Astrocyte (in vitro differentiated cells and primary cell): ENCODE results near the gene RANGRF. TPM values are rescaled to one million over a fixed set of nuclear protein-coding genes. Genes with fewer than 3 reads are reported as not detected.

ENCODE experiments used
- DNase-seq: peaks from one replicate; pipeline ENCODE4 v3.0.0-alpha.2; 2010; ENCODE audit warnings: low read depth
- FAIRE-seq: peaks from 2 replicates; lab custom pipeline; 2011; peaks lifted over from hg19 to GRCh38; lab: Jason Lieb, UNC
- H2AFZ ChIP-seq: 2 replicates; pipeline ENCODE4 v1.6.0; 2012; ENCODE audit warnings: low read depth, low read length, inconsistent platforms
- H3K27ac ChIP-seq: 2 replicates; pipeline ENCODE4 v1.5.1; 2011; ENCODE audit warnings: low read depth, low read length, inconsistent platforms
- H3K27me3 ChIP-seq: 2 replicates; pipeline ENCODE4 v1.6.0; 2011; ENCODE audit warnings: low read length, inconsistent platforms; ENCODE audit not compliant: insufficient read depth
- H3K36me3 ChIP-seq: 2 replicates; pipeline ENCODE4 v1.5.1; 2011; ENCODE audit warnings: low read length, inconsistent platforms; ENCODE audit not compliant: insufficient read depth
- H3K4me1 ChIP-seq: 2 replicates; pipeline ENCODE4 v1.5.1; 2011; ENCODE audit warnings: low read length, inconsistent platforms; ENCODE audit not compliant: insufficient read depth
- H3K4me2 ChIP-seq: 2 replicates; pipeline ENCODE4 v1.6.0; 2012; ENCODE audit warnings: low read length, inconsistent platforms
- H3K4me3 ChIP-seq: 2 replicates; pipeline ENCODE4 v1.5.1; 2011; ENCODE audit warnings: low read depth, mild to moderate bottlenecking, low read length, inconsistent platforms; ENCODE audit not compliant: insufficient read depth
- H3K79me2 ChIP-seq: 2 replicates; pipeline ENCODE4 v1.6.0; 2012; ENCODE audit warnings: mild to moderate bottlenecking, low read length, inconsistent platforms; ENCODE audit not compliant: insufficient read depth
- H3K9ac ChIP-seq: 2 replicates; pipeline ENCODE4 v1.6.0; 2012; ENCODE audit warnings: mild to moderate bottlenecking, low read length, inconsistent platforms
- H3K9me3 ChIP-seq: 2 replicates; pipeline ENCODE4 v1.5.1; 2012; ENCODE audit warnings: low read depth, mild to moderate bottlenecking, low read length, inconsistent platforms; ENCODE audit not compliant: insufficient read depth
- H4K20me1 ChIP-seq: 2 replicates; pipeline ENCODE4 v1.6.0; 2012; ENCODE audit warnings: low read length, inconsistent platforms; ENCODE audit not compliant: insufficient read depth
- H3K27ac Mint-ChIP-seq: one replicate; pipeline ENCODE4 v1.8.0; 2021; ENCODE audit warnings: mild to moderate bottlenecking, mixed read lengths; ENCODE audit not compliant: unreplicated experiment
- H3K27me3 Mint-ChIP-seq: one replicate; pipeline ENCODE4 v1.8.0; 2021; ENCODE audit warnings: low read depth, mixed read lengths; ENCODE audit not compliant: unreplicated experiment
- H3K36me3 Mint-ChIP-seq: one replicate; pipeline ENCODE4 v1.8.0; 2021; ENCODE audit warnings: low read depth, mixed read lengths; ENCODE audit not compliant: unreplicated experiment
- H3K4me1 Mint-ChIP-seq: one replicate; pipeline ENCODE4 v1.8.0; 2021; ENCODE audit warnings: low read depth, mixed read lengths; ENCODE audit not compliant: unreplicated experiment
- H3K4me3 Mint-ChIP-seq: one replicate; pipeline ENCODE4 v1.8.0; 2021; ENCODE audit warnings: mild to moderate bottlenecking, moderate library complexity, mixed read lengths; ENCODE audit not compliant: unreplicated experiment
- H3K9me3 Mint-ChIP-seq: one replicate; pipeline ENCODE4 v1.8.0; 2021; ENCODE audit warnings: mild to moderate bottlenecking, mixed read lengths; ENCODE audit not compliant: unreplicated experiment
- CTCF ChIP-seq: IDR thresholded peaks from 2 replicates; pipeline ENCODE4 v1.5.1; 2011; ENCODE audit warnings: low read depth, mild to moderate bottlenecking, inconsistent platforms, low read length, moderate library complexity; ENCODE audit not compliant: insufficient read depth
- EZH2 ChIP-seq: IDR thresholded peaks from 2 replicates; pipeline ENCODE4 v1.6.1; 2012; ENCODE audit warnings: mild to moderate bottlenecking, low read length, inconsistent platforms; ENCODE audit not compliant: insufficient read depth
- total RNA-seq: library from RNA; stranded (reverse); gene quantifications from 2 replicates; pipeline ENCODE4 v1.2.1, GENCODE V29; 2021

RANGRF gene
- total RNA-seq, 1 donor from 2014 or later: 16.1 TPM

GRCh38 chr17:8318010-8318935 is 29.8 kb downstream of the RANGRF start:
- Histone ChIP-seq H2AFZ (no peak overlapping the region), H3K4me1 (no peaks in the 10 kb centered on the region), H3K4me2 (no peak overlapping the region), H3K9ac (no peak overlapping the region), H3K9me3 (no peaks in the 10 kb centered on the region), H3K36me3 (no peaks in the 10 kb centered on the region), H3K4me3 (no peak overlapping the region), H3K79me2 (no peaks in the 10 kb centered on the region), H4K20me1 (no peaks in the 10 kb centered on the region), H3K27ac (no peak overlapping the region), H3K27me3 (peaks cover 39% of the 10 kb centered on the region)
- H3K4me1 Mint-ChIP-seq: peaks cover 7% of the 10 kb centered on the region
- no peaks in the 10 kb centered on the region for H3K36me3 Mint-ChIP-seq
- H3K27ac Mint-ChIP-seq: no peak overlapping the region
- peaks cover 52% of the 10 kb centered on the region for H3K27me3 Mint-ChIP-seq
- DNase-seq (no peak), FAIRE-seq (no peak)
- TF ChIP-seq EZH2 (no peak), CTCF (no peak)
- H3K9me3 Mint-ChIP-seq: no peaks in the 10 kb centered on the region
- no peak overlapping the region for H3K4me3 Mint-ChIP-seq

- Histone ChIP-seq H4K20me1 (no peaks in the 10 kb centered on the region), H3K36me3 (no peaks in the 10 kb centered on the region), H3K4me1 (no peaks in the 10 kb centered on the region), H3K4me3 (no peak overlapping the region), H3K9ac (no peak overlapping the region), H3K79me2 (no peaks in the 10 kb centered on the region), H3K4me2 (no peak overlapping the region), H3K27ac (no peak overlapping the region), H2AFZ (no peak overlapping the region), H3K27me3 (peaks cover 22% of the 10 kb centered on the region), H3K9me3 (no peaks in the 10 kb centered on the region)
- peaks cover 6% of the 10 kb centered on the region for H3K4me1 Mint-ChIP-seq
- DNase-seq (no peak), FAIRE-seq (no peak)
- TF ChIP-seq EZH2 (no peak), CTCF (no peak)
- no peaks in the 10 kb centered on the region for H3K36me3 Mint-ChIP-seq
- no peak overlapping the region for H3K27ac Mint-ChIP-seq
- H3K27me3 Mint-ChIP-seq: peaks cover 43% of the 10 kb centered on the region
- no peaks in the 10 kb centered on the region for H3K9me3 Mint-ChIP-seq
- no peak overlapping the region for H3K4me3 Mint-ChIP-seq
Measured at GRCh38 chr17:8320262-8320661, 31.8 kb downstream of the RANGRF start.

GRCh38 chr17:8320990-8321389 is 32.5 kb downstream of the RANGRF start:
- Mint-ChIP-seq H3K4me3 (no peak overlapping the region), H3K27me3 (peaks cover 36% of the 10 kb centered on the region), H3K36me3 (no peaks in the 10 kb centered on the region), H3K4me1 (peaks cover under 1% of the 10 kb centered on the region), H3K27ac (no peak overlapping the region), H3K9me3 (no peaks in the 10 kb centered on the region)
- no peaks in the 10 kb centered on the region for H4K20me1 ChIP-seq
- H3K79me2 ChIP-seq: no peaks in the 10 kb centered on the region
- H3K9ac ChIP-seq: no peak overlapping the region
- no peaks in the 10 kb centered on the region for H3K4me1 ChIP-seq
- TF ChIP-seq CTCF: no peak
- TF ChIP-seq EZH2: no peak
- H3K4me2 ChIP-seq: no peak overlapping the region
- H3K27me3 ChIP-seq: peaks cover 15% of the 10 kb centered on the region
- H3K36me3 ChIP-seq: no peaks in the 10 kb centered on the region
- no peak overlapping the region for H3K27ac ChIP-seq
- no peaks in the 10 kb centered on the region for H3K9me3 ChIP-seq
- no peak overlapping the region for H3K4me3 ChIP-seq
- DNase-seq (no peak), FAIRE-seq (no peak)
- no peak overlapping the region for H2AFZ ChIP-seq
